Uterine smooth muscle cell (primary cell): Measurements from ENCODE around the gene RAP1GAP2. TPM values are rescaled to one million over a fixed set of nuclear protein-coding genes. Genes with fewer than 3 reads are reported as not detected.

Experiments
- total RNA-seq: library from RNA; depleted of rRNA; stranded (reverse); fragments of >200 nt; gene quantifications from 2 replicates; pipeline ENCODE4 v1.2.3, GENCODE V29; 2014

The RAP1GAP2 gene
- total RNA-seq, result 2.4 and 3.7 TPM in 2 replicates

GRCh38 chr17:2796164-2797125, at the start of gene RAP1GAP2:
TSS of gene RAP1GAP2 (plus strand) at chr17:2796438. CDS start at chr17:2796528, 90 bp downstream.

DNA sequence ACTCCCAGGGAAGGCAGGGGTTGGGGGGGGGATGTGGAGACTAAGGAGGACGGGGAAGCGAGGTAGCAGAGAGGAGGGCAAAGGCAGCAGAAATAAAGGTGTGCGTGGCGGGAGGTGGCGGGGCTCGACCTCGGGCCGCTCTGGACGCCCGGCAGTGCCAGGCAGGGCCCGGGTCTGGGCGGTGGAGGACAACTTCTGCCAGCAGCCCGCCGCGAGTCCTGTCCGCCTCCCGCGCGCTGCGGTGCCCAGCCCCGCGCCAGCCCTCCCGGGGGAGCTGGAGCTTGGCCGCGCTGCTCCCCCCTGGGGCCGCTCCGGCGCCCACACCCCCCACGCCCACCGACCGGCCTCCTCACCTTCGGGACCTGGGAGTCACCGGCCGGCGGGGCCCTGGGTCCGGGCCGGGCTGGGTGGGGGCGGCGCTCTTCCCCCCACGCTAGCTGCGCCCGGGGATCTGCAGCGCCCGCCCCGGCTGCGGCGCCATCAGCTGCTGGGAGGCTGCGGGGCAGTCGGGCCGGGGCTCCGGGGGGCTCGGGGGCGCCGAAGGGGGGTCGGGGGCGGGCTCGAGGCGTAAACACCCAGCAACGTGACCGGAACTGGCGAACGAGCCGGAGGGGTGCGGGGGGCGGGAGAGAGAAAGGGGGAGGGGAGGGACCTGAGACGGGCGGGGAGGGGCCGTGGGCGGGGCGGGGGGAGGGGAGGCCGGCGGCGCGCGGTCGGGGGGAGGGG, 47.0 kb upstream of the RAP1GAP2 start, which contains the start of gene CCDC92B:
TSS of gene CCDC92B (minus strand) at position 595 of the 726 bp plus-strand sequence. CDS start 14,507 bp downstream, outside the sequence.

DNA sequence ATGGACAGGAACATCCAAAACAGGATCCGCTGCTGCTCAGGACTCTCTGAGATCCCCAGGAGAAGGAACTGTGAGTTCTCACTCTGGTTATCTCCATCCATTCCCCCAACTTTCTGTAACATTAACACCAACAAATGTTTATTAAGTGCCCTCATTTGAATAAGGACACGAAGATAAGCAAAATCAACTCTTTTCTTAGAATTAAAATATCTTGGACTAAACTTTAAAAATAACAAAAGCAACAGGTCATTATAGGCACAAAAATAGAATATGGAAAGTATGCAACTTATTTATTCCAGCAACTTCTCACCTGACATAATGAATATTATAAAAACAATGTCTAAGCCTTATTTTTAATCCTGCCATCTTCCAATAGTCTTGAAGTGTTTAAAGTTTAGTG, 267.3 kb downstream of the RAP1GAP2 start, which contains the start of gene OR1D5:
TSS of gene OR1D5 (minus strand) at position 101 of the 400 bp plus-strand sequence. CDS start at position 101, 0 bp downstream.

Other genes starting within 250 kb of the RAP1GAP2 start
- 103 and 130 TPM in 2 replicates for gene PAFAH1B1, start 202.8 kb upstream of the RAP1GAP2 start, total RNA-seq
- 45.1 and 55.6 TPM in 2 replicates for gene CLUH, start 84.7 kb upstream of the RAP1GAP2 start, total RNA-seq
- gene CCDC92B, start 46.8 kb upstream of the RAP1GAP2 start, total RNA-seq, result not detected in 2 replicates